Tibial artery (tissue), 4 donors: ENCODE data around the gene FUT7.

ENCODE experiments used
- DNase-seq, 2 donors: peaks; one replicate each; pipeline ENCODE4 v3.0.0-alpha.2; 2019
- H3K27ac ChIP-seq, 2 donors: fragments of 200-600 bp; sonication (generic) in 1 of 2; 1 replicate in 1 of 2; 2 replicates in 1 of 2; pipeline ENCODE4 v1.5.1; 2018 to 2019; ENCODE audit warnings: mild to moderate bottlenecking in 1 of 2
- H3K27me3 ChIP-seq, 2 donors: fragments of 200-600 bp; sonication (generic) in 1 of 2; one replicate each; pipeline versions ENCODE4 v1.5.1 to v1.6.0; 2016 to 2019
- H3K36me3 ChIP-seq, 3 donors: fragments of 200-600 bp; sonication (generic) in 2 of 3; one replicate each; pipeline ENCODE4 v1.5.1; 2016 to 2019; ENCODE audit warnings: mild to moderate bottlenecking in 2 of 3
- H3K4me1 ChIP-seq, 4 donors: fragments of 200-600 bp; sonication (generic) in 2 of 4; 1 replicate in 3 of 4; 2 replicates in 1 of 4; pipeline ENCODE4 v1.5.1; 2016 to 2019
- H3K4me3 ChIP-seq, 2 donors: fragments of 200-600 bp; sonication (generic) in 1 of 2; 1 replicate in 1 of 2; 2 replicates in 1 of 2; pipeline ENCODE4 v1.5.1; 2018 to 2019; ENCODE audit warnings: mild to moderate bottlenecking in 2 of 2
- H3K9me3 ChIP-seq, 3 donors: fragments of 200-600 bp; sonication (generic) in 1 of 3; one replicate each; pipeline ENCODE4 v1.5.1; 2016 to 2019
- intact Hi-C: fragments of 100-400 bp; cut with DNase I; formaldehyde crosslinking; loops from one replicate; pipeline ENCODE4 v1.15.0; 2023; ENCODE audit warnings: low total_unique reads
- TF ChIP-seq, protein P1 (sequence below), 2 experiments: fragments of 200-600 bp in 1 of 2; fragments of 450-650 bp in 1 of 2; IDR thresholded peaks; one replicate each; pipeline ENCODE4 v1.5.1; 2017 to 2019; ENCODE audit warnings: antibody characterized with exemption in 2 of 2, mild to moderate bottlenecking in 1 of 2, moderate library complexity in 1 of 2

The FUT7 gene

DNA sequence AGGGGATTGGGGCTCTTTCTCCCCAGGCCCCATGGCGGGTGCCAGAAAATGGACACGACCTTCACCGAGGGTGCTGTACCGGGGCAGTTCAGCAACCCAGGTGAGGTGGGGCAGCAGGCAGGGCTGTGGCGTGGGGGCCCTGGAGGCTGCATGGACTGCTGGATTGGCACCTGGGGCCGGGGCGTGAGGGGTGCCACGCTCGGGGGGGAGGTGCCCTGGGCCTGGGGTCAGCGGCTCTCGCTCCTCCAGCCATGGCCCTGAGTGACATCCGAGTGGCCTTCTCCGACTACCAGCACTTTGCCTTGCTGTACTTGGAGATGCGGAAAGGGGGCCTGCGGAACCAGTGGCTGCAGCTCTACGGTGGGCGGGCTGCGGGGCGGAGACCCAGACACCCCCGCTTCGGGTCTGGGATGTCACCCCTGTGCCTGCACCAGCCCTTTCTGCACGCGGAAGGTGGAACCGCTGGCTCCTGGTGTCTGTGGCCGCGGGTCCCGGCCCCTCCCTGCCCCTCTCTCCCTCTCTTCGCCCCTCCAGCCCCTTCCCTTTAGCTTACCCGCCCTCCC is 47.3 kb downstream of the FUT7 start:
- Histone ChIP-seq H3K9me3 (no peaks in the 10 kb centered on the region), H3K36me3 (no peaks in the 10 kb centered on the region), H3K27me3 (peaks cover 0 to 69% of the 10 kb centered on the region in 2 donors), H3K4me3 (no peak overlapping the region), H3K4me1 (peaks cover 0 to 8% (median 2%) of the 10 kb centered on the region in 4 donors), H3K27ac (no peak overlapping the region)
- TF ChIP-seq, protein P1, sequence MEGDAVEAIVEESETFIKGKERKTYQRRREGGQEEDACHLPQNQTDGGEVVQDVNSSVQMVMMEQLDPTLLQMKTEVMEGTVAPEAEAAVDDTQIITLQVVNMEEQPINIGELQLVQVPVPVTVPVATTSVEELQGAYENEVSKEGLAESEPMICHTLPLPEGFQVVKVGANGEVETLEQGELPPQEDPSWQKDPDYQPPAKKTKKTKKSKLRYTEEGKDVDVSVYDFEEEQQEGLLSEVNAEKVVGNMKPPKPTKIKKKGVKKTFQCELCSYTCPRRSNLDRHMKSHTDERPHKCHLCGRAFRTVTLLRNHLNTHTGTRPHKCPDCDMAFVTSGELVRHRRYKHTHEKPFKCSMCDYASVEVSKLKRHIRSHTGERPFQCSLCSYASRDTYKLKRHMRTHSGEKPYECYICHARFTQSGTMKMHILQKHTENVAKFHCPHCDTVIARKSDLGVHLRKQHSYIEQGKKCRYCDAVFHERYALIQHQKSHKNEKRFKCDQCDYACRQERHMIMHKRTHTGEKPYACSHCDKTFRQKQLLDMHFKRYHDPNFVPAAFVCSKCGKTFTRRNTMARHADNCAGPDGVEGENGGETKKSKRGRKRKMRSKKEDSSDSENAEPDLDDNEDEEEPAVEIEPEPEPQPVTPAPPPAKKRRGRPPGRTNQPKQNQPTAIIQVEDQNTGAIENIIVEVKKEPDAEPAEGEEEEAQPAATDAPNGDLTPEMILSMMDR (IDR thresholded peaks at IDR 0.05) = no peak
- intact Hi-C loops = loop anchor here (5.0 kb wide), 1 partner anchor 32 kb away; the partner anchor contains the start of gene LCN12
- DNase-seq = no peak

DNA sequence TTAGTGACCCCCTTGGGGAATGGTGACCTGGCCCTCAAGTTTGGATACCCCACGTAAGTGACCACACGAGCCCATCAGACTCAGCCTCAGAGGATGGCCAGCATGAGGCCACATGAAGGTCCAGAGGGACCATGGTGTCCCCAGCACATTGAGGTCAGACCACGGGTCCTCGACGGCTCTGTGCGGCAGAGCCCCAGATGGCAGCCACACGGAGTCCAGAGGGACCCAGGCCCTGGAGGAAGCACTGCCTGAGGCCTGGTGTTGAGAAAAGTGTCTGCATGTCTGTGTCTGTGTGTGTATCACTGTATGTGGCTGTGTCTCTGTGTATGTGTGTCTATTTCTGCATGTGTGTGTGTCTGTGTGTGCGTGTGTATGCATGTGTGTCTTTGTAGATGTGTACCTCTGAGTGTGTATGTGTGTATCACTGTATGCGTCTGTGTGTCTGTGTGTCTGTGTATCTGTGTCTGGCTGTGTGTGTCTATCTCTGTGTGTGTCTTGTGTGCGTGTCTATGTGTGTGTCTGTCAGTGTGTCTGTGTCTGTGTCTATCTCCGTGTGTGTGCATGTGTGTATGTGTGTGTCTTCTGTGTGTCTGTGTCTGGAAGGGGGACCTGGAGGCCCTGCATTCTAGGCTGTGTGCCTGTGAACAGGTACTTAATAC is 48.1 kb downstream of the FUT7 start:
- Histone ChIP-seq H3K9me3 (no peaks in the 10 kb centered on the region), H3K36me3 (no peaks in the 10 kb centered on the region), H3K27me3 (peaks cover 0 to 74% of the 10 kb centered on the region in 2 donors), H3K4me3 (no peak overlapping the region), H3K27ac (no peak overlapping the region), H3K4me1 (peaks cover 0 to 9% (median 3%) of the 10 kb centered on the region in 4 donors)
- TF ChIP-seq, protein P1 (IDR thresholded peaks at IDR 0.05) = no peak
- intact Hi-C loops = no loop called here
- DNase-seq = no peak

DNA sequence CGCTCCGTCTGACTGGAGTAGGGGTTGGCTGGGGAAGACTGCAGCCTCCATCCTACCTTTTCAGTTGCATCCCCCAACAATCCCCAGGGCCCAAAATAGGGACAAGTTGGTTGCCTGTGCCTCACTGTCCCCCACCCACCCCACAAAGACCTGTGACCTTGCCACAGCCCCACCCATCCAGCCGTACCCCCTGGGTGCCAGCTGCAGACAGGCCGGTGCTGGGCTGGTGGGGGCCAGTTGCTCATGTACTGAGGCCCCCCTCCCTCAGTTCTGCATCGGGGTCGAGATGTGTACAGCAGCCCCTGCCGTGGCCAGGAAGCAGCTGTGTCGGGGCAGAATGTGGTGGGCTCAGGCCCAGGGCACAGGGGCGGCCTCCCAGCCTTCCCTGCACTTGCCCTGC is 48.7 kb downstream of the FUT7 start:
- intact Hi-C loops = no loop called here
- DNase-seq = no peak

DNA sequence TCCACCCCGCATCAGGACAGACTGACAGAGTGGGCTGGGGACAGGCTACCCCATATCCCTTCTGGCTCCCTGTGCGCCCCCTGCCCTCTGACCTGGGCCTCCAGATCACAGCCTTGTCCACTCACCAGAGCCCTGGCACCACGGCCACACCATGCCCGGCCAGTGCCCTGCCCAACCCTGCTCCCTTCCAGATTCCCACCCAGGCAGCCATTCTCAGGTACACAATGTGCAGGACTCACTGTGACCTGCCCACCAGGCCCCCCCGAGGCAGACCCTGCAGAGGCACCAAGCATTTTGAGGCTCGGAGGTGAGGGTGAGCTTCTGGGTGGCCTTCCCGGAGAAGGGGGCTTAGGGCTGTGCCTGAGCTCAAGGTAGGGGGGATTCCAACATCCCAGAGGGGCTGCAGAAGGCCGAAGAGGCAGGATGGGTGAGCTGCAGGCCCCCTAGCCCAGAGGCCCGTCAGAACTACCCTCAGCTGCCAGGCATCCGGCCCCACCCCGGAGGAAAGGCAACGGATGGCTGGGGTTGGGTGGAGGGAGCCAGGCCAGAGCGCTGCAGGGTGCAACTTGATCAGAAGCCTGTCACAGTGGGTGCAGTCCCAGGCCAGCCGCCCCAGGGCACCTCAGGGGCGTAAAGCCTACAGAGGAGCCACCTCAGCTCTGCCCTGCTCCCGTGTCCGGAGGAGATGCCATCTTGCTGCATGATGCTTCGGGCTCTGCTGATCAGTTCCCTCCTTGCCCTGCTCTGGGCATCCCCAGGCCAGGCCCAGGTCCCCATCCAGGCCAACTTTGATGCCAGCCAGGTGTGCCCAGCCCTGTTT is 49.4 kb downstream of the FUT7 start, which contains the start of gene LCNL1:
LCNL1 (plus strand) TSS at position 762 of the 820 bp plus-strand sequence. CDS start 594 bp downstream, outside the sequence.
- DNase-seq = no peak
- H3K4me1 ChIP-seq = peaks cover 0 to 21% (median 14%) of the 10 kb centered on the region in 4 donors
- intact Hi-C loops = no loop called here
- no peaks in the 10 kb centered on the region for H3K36me3 ChIP-seq
- H3K27ac ChIP-seq = no peak within 1 kb of the TSS
- no peaks in the 10 kb centered on the region for H3K9me3 ChIP-seq
- TF ChIP-seq, protein P1 (IDR thresholded peaks at IDR 0.05) = no peak
- H3K27me3 ChIP-seq = peaks cover 0 to 81% of the 10 kb centered on the region in 2 donors
- no peak within 1 kb of the TSS for H3K4me3 ChIP-seq

More for the DNA sequence above, 48.7 kb downstream of the FUT7 start:
- H3K27ac ChIP-seq = no peak overlapping the region
- no peaks in the 10 kb centered on the region for H3K9me3 ChIP-seq
- TF ChIP-seq, protein P1 (IDR thresholded peaks at IDR 0.05) = no peak
- H3K4me1 ChIP-seq = peaks cover 0 to 14% (median 7%) of the 10 kb centered on the region in 4 donors
- H3K4me3 ChIP-seq = no peak overlapping the region
- peaks cover 0 to 75% of the 10 kb centered on the region in 2 donors for H3K27me3 ChIP-seq
- H3K36me3 ChIP-seq = no peaks in the 10 kb centered on the region

DNA sequence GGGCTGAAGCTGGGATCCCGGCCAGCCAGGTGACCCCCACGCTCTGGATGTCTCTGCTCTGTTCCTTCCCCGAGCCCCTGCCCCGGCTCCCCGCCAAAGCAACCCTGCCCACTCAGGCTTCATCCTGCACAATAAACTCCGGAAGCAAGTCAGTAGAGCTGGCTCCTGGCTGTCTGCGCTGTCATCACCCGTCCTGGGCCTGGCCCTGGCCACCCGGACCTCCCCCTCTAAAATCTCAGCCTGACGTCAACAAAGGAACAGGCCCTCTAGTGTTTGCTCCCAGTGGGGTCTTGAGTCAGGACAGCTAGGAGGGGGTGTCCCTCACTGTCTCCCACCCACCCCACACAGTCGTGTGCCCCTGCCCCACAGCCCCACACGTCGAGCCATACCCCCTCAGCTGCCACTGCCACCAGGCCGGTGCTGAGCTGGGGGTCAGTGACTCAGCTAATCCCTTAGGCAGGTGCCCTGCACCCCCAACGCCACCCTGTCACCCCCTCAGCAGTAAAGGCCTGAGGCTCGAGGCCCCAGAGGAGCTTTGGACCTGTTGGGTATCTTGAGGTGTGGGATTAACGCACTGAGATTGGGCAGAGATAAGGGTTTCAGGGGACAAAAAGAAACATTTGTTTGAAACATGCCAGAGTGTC is 50.2 kb downstream of the FUT7 start:
- no peak overlapping the region for H3K4me3 ChIP-seq
- H3K27me3 ChIP-seq = peaks cover 0 to 81% of the 10 kb centered on the region in 2 donors
- TF ChIP-seq, protein P1 (IDR thresholded peaks at IDR 0.05) = no peak
- no peak overlapping the region for H3K27ac ChIP-seq
- no peaks in the 10 kb centered on the region for H3K36me3 ChIP-seq
- DNase-seq = no peak
- intact Hi-C loops = no loop called here
- no peaks in the 10 kb centered on the region for H3K9me3 ChIP-seq
- peaks cover 0 to 24% (median 15%) of the 10 kb centered on the region in 4 donors for H3K4me1 ChIP-seq
